GM23338 (cell line): ENCODE results near the gene BMPER. TPM values are rescaled to one million over a fixed set of nuclear protein-coding genes. Genes with fewer than 3 reads are reported as not detected.

ENCODE experiments used
- ATAC-seq: fragments of 200-7000 bp; cut with Tn5 transposase; 3 replicates; pipeline ENCODE4 v1.9.1; 2020
- DNase-seq: peaks from one replicate; pipeline ENCODE4 v3.0.0-alpha.2; 2015; ENCODE audit warnings: low spot score
- H2AFZ ChIP-seq: fragments of 200-600 bp; sonication (generic); 2 replicates; pipeline ENCODE4 v1.8.0; 2016; ENCODE audit warnings: antibody characterized with exemption, mild to moderate bottlenecking, moderate library complexity
- H3F3A ChIP-seq: fragments of 200-600 bp; sonication (generic); replicated peaks from 2 replicates; pipeline ENCODE4 v1.8.0; 2017; ENCODE audit warnings: antibody characterized with exemption, mixed run types, low read depth
- H3K27ac ChIP-seq: fragments of 200-600 bp; sonication (generic); 2 replicates; pipeline ENCODE4 v1.6.1; 2016; ENCODE audit warnings: low read depth
- H3K27me3 ChIP-seq: fragments of 200-600 bp; sonication (generic); 2 replicates; pipeline ENCODE4 v1.8.0; 2016; ENCODE audit warnings: mild to moderate bottlenecking, mixed run types, moderate library complexity; ENCODE audit not compliant: insufficient read depth
- H3K36me3 ChIP-seq: fragments of 200-600 bp; sonication (generic); 2 replicates; pipeline ENCODE4 v1.8.0; 2016; ENCODE audit warnings: mild to moderate bottlenecking; ENCODE audit not compliant: insufficient read depth
- H3K4me1 ChIP-seq: fragments of 200-600 bp; sonication (generic); 2 replicates; pipeline ENCODE4 v1.8.0; 2016; ENCODE audit warnings: mild to moderate bottlenecking, moderate library complexity; ENCODE audit not compliant: insufficient read depth
- H3K4me2 ChIP-seq: fragments of 200-600 bp; sonication (generic); 2 replicates; pipeline ENCODE4 v1.7.1; 2017; ENCODE audit warnings: mixed run types
- H3K4me3 ChIP-seq: fragments of 200-600 bp; sonication (generic); 2 replicates; pipeline ENCODE4 v1.6.1; 2016; ENCODE audit warnings: mixed run types
- H3K79me2 ChIP-seq: fragments of 200-600 bp; sonication (generic); replicated peaks from 2 replicates; pipeline ENCODE4 v1.8.0; 2017; ENCODE audit warnings: mild to moderate bottlenecking; ENCODE audit not compliant: insufficient read depth
- H3K9me2 ChIP-seq: fragments of 200-600 bp; sonication (generic); 2 replicates; pipeline ENCODE4 v1.8.0; 2017; ENCODE audit not compliant: insufficient read depth
- H4K20me1 ChIP-seq: fragments of 200-600 bp; sonication (generic); replicated peaks from 2 replicates; pipeline ENCODE4 v1.8.0; 2017; ENCODE audit warnings: mild to moderate bottlenecking; ENCODE audit not compliant: insufficient read depth
- H3K27ac Mint-ChIP-seq: 2 replicates; pipeline ENCODE4 v1.8.0; 2020; ENCODE audit warnings: inconsistent platforms, mild to moderate bottlenecking, moderate library complexity, mixed read lengths
- H3K27me3 Mint-ChIP-seq: 3 replicates; pipeline ENCODE4 v1.8.0; 2022; ENCODE audit warnings: low read depth, mild to moderate bottlenecking, moderate library complexity, mixed read lengths, inconsistent platforms; ENCODE audit not compliant: insufficient read depth, poor library complexity
- H3K36me3 Mint-ChIP-seq: 3 replicates; pipeline ENCODE4 v1.8.0; 2021; ENCODE audit warnings: low read depth, mild to moderate bottlenecking, inconsistent platforms, moderate library complexity, mixed read lengths
- H3K4me1 Mint-ChIP-seq: 3 replicates; pipeline ENCODE4 v1.8.0; 2020; ENCODE audit warnings: mild to moderate bottlenecking, inconsistent platforms, mixed read lengths
- H3K4me3 Mint-ChIP-seq: 3 replicates; pipeline ENCODE4 v1.8.0; 2021; ENCODE audit warnings: moderate library complexity, mild to moderate bottlenecking, inconsistent platforms, mixed read lengths
- H3K9me3 Mint-ChIP-seq: 3 replicates; pipeline ENCODE4 v1.8.0; 2020; ENCODE audit warnings: moderate library complexity, mild to moderate bottlenecking, inconsistent platforms, mixed read lengths
- EZH2phosphoT487 ChIP-seq: fragments of 200-600 bp; sonication (generic); IDR thresholded peaks from one replicate; pipeline ENCODE4 v1.8.1; 2018; ENCODE audit warnings: antibody characterized with exemption; ENCODE audit not compliant: unreplicated experiment
- NANOG ChIP-seq: IDR thresholded peaks from 2 replicates; pipeline ENCODE4 v1.6.1; 2016; ENCODE audit warnings: antibody characterized with exemption, borderline replicate concordance
- REST ChIP-seq: IDR thresholded peaks from one replicate; pipeline ENCODE4 v1.6.1; 2018; ENCODE audit warnings: antibody characterized with exemption; ENCODE audit not compliant: unreplicated experiment
- ZNF462 ChIP-seq: fragments of 250-450 bp; sonication (Bioruptor Pico); IDR thresholded peaks from 2 replicates; pipeline ENCODE4 v1.5.0; 2020; ENCODE audit warnings: mild to moderate bottlenecking, moderate library complexity
- polyA plus RNA-seq: library from polyadenylated mRNA; unstranded; fragments of >200 nt; fragmentation: Nextera tagmentation; extraction: Ambion mirVana; gene quantifications from 2 replicates; pipeline ENCODE4 v1.2.1, GENCODE V29; 2016
- total RNA-seq: library from RNA; depleted of rRNA; stranded (reverse); fragments of >200 nt; shearing (Covaris generic); gene quantifications from 2 replicates; pipeline ENCODE4 v1.2.3, GENCODE V29; 2014

The BMPER gene
- total and polyA plus RNA-seq, 2 experiments from 2014 or later, result 0.53 to 1.4 TPM

GRCh38 chr7:33901847-33902246 is 3.5 kb upstream of the BMPER start:
- no peak overlapping the region for H3K4me3 ChIP-seq

More at GRCh38 chr7:33901847-33902246, 3.5 kb upstream of the BMPER start:
- Mint-ChIP-seq H3K4me1 (peaks cover 38% of the 10 kb centered on the region), H3K9me3 (no peaks in the 10 kb centered on the region; the same call in 2 of the 3 replicates), H3K36me3 (no peaks in the 10 kb centered on the region), H3K27me3 (peaks cover 29% of the 10 kb centered on the region), H3K27ac (no peak overlapping the region), H3K4me3 (no peak overlapping the region)
- DNase-seq, result peak; percentile 69
- Histone ChIP-seq H3K27me3 (peaks cover 41% of the 10 kb centered on the region), H3F3A (no peaks in the 10 kb centered on the region), H3K4me1 (peaks cover 43% of the 10 kb centered on the region), H3K79me2 (no peaks in the 10 kb centered on the region), H3K4me2 (peak overlapping the region; percentile 74), H2AFZ (no peak overlapping the region), H3K36me3 (no peaks in the 10 kb centered on the region), H3K27ac (no peak overlapping the region), H3K9me2 (no peaks in the 10 kb centered on the region), H4K20me1 (peaks cover 3% of the 10 kb centered on the region; the same call in 1 of the 2 replicates)
- ATAC-seq, result peak; percentile 8
- TF ChIP-seq NANOG (no peak), REST (no peak), EZH2phosphoT487 (no peak), ZNF462 (CRISPR knock-in tag) (peak; percentile 92)
